H1 (cell line): ENCODE measurements around the gene IZUMO4. TPM values are rescaled to one million over a fixed set of nuclear protein-coding genes. Genes with fewer than 3 reads are reported as not detected.

Experiments
- CTCF ChIA-PET: fragments of 300-600 bp; sonication (Branson Sonifier 250); formaldehyde crosslinking; loops from one replicate; lab custom pipeline; 2021; ENCODE audit not compliant: partially characterized antibody; lab: Charles Lee
- POLR2A ChIA-PET: fragments of 300-600 bp; sonication (Branson Sonifier 250); formaldehyde crosslinking; loops from one replicate; lab custom pipeline; 2021; ENCODE audit warnings: inconsistent platforms; ENCODE audit not compliant: partially characterized antibody; lab: Charles Lee
- DNase-seq, 2 experiments: peaks; one replicate each; pipeline versions ENCODE4 v3.0.0 to v3.0.0-alpha.2; 2010 to 2022; ENCODE audit warnings: low spot score in 2 of 2, low read depth in 1 of 2, mixed read lengths in 1 of 2
- FAIRE-seq: peaks from 2 replicates; lab custom pipeline; 2011; peaks lifted over from hg19 to GRCh38; lab: Jason Lieb, UNC
- H2AFZ ChIP-seq: 2 replicates; pipeline ENCODE4 v1.8.1; 2012; ENCODE audit warnings: low read length, inconsistent platforms
- H2AK5ac ChIP-seq: 2 replicates; pipeline ENCODE4 v1.6.1; 2013; ENCODE audit warnings: low read depth, low read length
- H2BK120ac ChIP-seq: replicated peaks from 2 replicates; pipeline ENCODE3; 2013; ENCODE audit warnings: low read depth, low read length, inconsistent platforms
- H2BK12ac ChIP-seq: 2 replicates; pipeline ENCODE4 v1.6.1; 2013; ENCODE audit warnings: low read depth, low read length
- H2BK15ac ChIP-seq: 2 replicates; pipeline ENCODE4 v1.6.1; 2013; ENCODE audit warnings: low read length
- H2BK20ac ChIP-seq: 2 replicates; pipeline ENCODE4 v1.6.1; 2013; ENCODE audit warnings: low read length
- H2BK5ac ChIP-seq: 2 replicates; pipeline ENCODE4 v1.6.1; 2013; ENCODE audit warnings: low read depth, low read length
- H3K14ac ChIP-seq: 2 replicates; pipeline ENCODE4 v1.6.1; 2013; ENCODE audit warnings: inconsistent platforms; ENCODE audit not compliant: insufficient read length
- H3K18ac ChIP-seq: 2 replicates; pipeline ENCODE4 v1.6.1; 2013; ENCODE audit warnings: low read length; ENCODE audit errors: extremely low read depth
- H3K23ac ChIP-seq: 2 replicates; pipeline ENCODE4 v1.6.1; 2013; ENCODE audit warnings: inconsistent platforms; ENCODE audit not compliant: insufficient read length
- H3K23me2 ChIP-seq: 2 replicates; pipeline ENCODE4 v1.6.1; 2013; ENCODE audit warnings: low read depth, low read length
- H3K27ac ChIP-seq: 2 replicates; pipeline ENCODE4 v1.6.1; 2011; ENCODE audit warnings: low read depth, low read length, inconsistent platforms
- H3K27me3 ChIP-seq, 4 experiments: replicated peaks in 1 of 4; 1 replicate in 1 of 4; 2 replicates in 3 of 4; pipeline versions ENCODE4 v1.6.1 to v1.8.1; 2011 to 2013; ENCODE audit warnings: low read length in 3 of 4, mild to moderate bottlenecking in 3 of 4, inconsistent platforms in 2 of 4, mixed read lengths in 2 of 4, moderate library complexity in 1 of 4; ENCODE audit not compliant: control insufficient read depth in 3 of 4, insufficient read depth in 3 of 4; ENCODE audit errors: extremely low read depth in 1 of 4
- H3K36me3 ChIP-seq, 4 experiments: 2 replicates each; pipeline versions ENCODE4 v1.6.1 to v1.8.1; 2011 to 2013; ENCODE audit warnings: mild to moderate bottlenecking in 4 of 4, low read length in 3 of 4, moderate library complexity in 2 of 4, control low read depth in 1 of 4, inconsistent platforms in 1 of 4; ENCODE audit not compliant: insufficient read depth in 4 of 4, control insufficient read depth in 2 of 4
- H3K4ac ChIP-seq: replicated peaks from 2 replicates; pipeline ENCODE3; 2013; ENCODE audit warnings: low read length, low read depth, mixed read lengths, inconsistent platforms; ENCODE audit not compliant: insufficient read length
- H3K4me1 ChIP-seq, 4 experiments: replicated peaks in 1 of 4; 1 replicate in 1 of 4; 2 replicates in 3 of 4; pipeline versions ENCODE4 v1.6.1 to v1.8.1; 2011 to 2013; ENCODE audit warnings: low read length in 3 of 4, inconsistent platforms in 2 of 4, mixed read lengths in 1 of 4; ENCODE audit not compliant: insufficient read depth in 4 of 4, control insufficient read depth in 3 of 4
- H3K4me2 ChIP-seq, 2 experiments: 2 replicates each; pipeline versions ENCODE4 v1.6.1 to v1.8.1; 2011 to 2013; ENCODE audit warnings: low read depth in 2 of 2, low read length in 2 of 2, control low read depth in 1 of 2, inconsistent platforms in 1 of 2, mild to moderate bottlenecking in 1 of 2; ENCODE audit not compliant: insufficient read depth in 1 of 2
- H3K4me3 ChIP-seq, 4 experiments: fragments of 200-600, 300-600 bp in 1 of 4; sonication (generic), shearing (Covaris generic), sonication (Bioruptor Twin) in 1 of 4; 2 replicates each; pipeline versions ENCODE4 v1.5.1 to v1.8.1; 2011 to 2016; ENCODE audit warnings: low read length in 4 of 4, low read depth in 3 of 4, control low read depth in 2 of 4, inconsistent platforms in 2 of 4, mild to moderate bottlenecking in 2 of 4, mixed read lengths in 1 of 4, moderate library complexity in 1 of 4; ENCODE audit not compliant: insufficient read depth in 2 of 4; ENCODE audit errors: extremely low read depth in 1 of 4
- H3K56ac ChIP-seq: replicated peaks from 2 replicates; pipeline ENCODE3; 2013; ENCODE audit warnings: low read depth, mild to moderate bottlenecking, mixed read lengths, low read length, inconsistent platforms; ENCODE audit not compliant: insufficient read length
- H3K79me1 ChIP-seq: 2 replicates; pipeline ENCODE4 v1.6.1; 2013; ENCODE audit warnings: low read depth, low read length, control low read depth
- H3K79me2 ChIP-seq, 2 experiments: 2 replicates each; pipeline versions ENCODE4 v1.6.1 to v1.8.1; 2012 to 2013; ENCODE audit warnings: low read length in 2 of 2, mild to moderate bottlenecking in 2 of 2, inconsistent platforms in 1 of 2; ENCODE audit not compliant: insufficient read depth in 2 of 2, control insufficient read depth in 1 of 2
- H3K9ac ChIP-seq, 4 experiments: replicated peaks in 1 of 4; 1 replicate in 1 of 4; 2 replicates in 3 of 4; pipeline versions ENCODE4 v1.6.1 to v1.8.1; 2011 to 2013; ENCODE audit warnings: low read depth in 3 of 4, low read length in 3 of 4, control low read depth in 2 of 4, mild to moderate bottlenecking in 2 of 4, moderate library complexity in 2 of 4, inconsistent platforms in 1 of 4; ENCODE audit errors: extremely low read depth in 1 of 4
- H3K9me3 ChIP-seq, 2 experiments: 2 replicates each; pipeline versions ENCODE4 v1.6.1 to v1.8.1; 2012 to 2013; ENCODE audit warnings: mild to moderate bottlenecking in 2 of 2, moderate library complexity in 2 of 2, control low read depth in 1 of 2, inconsistent platforms in 1 of 2, low read depth in 1 of 2, low read length in 1 of 2, mixed read lengths in 1 of 2; ENCODE audit not compliant: insufficient read depth in 2 of 2
- H4K20me1 ChIP-seq, 2 experiments: replicated peaks in 1 of 2; 2 replicates each; pipeline versions ENCODE3 to v1.8.1; 2011 to 2013; ENCODE audit warnings: inconsistent platforms in 2 of 2, low read length in 2 of 2, mild to moderate bottlenecking in 1 of 2; ENCODE audit not compliant: insufficient read depth in 2 of 2, control insufficient read depth in 1 of 2
- H4K5ac ChIP-seq: 2 replicates; pipeline ENCODE4 v1.6.1; 2013; ENCODE audit warnings: low read length, low read depth, mixed read lengths, inconsistent platforms; ENCODE audit not compliant: insufficient read length
- H4K8ac ChIP-seq: 2 replicates; pipeline ENCODE4 v1.8.0; 2013; ENCODE audit warnings: mild to moderate bottlenecking, moderate library complexity, low read length, inconsistent platforms; ENCODE audit not compliant: insufficient read depth; ENCODE audit errors: extremely low read depth
- H4K91ac ChIP-seq: replicated peaks from 2 replicates; pipeline ENCODE3; 2013; ENCODE audit warnings: low read length, mixed read lengths, inconsistent platforms; ENCODE audit not compliant: insufficient read length
- BCL11A ChIP-seq, 2 experiments: IDR thresholded peaks; one replicate each; pipeline ENCODE4 v1.6.1; 2011; ENCODE audit warnings: low read depth in 2 of 2, low read length in 2 of 2, mild to moderate bottlenecking in 2 of 2
- CHD1 ChIP-seq: IDR thresholded peaks from 2 replicates; pipeline ENCODE4 v1.6.1; 2012; ENCODE audit warnings: low read depth, low read length, improper control_type of control experiment
- E2F6 ChIP-seq: IDR thresholded peaks from 2 replicates; pipeline ENCODE4 v1.6.1; 2012; ENCODE audit warnings: inconsistent platforms
- GTF2F1 ChIP-seq: IDR thresholded peaks from 2 replicates; pipeline ENCODE4 v1.6.1; 2012; ENCODE audit warnings: low read depth, low read length, improper control_type of control experiment, borderline replicate concordance
- JUND ChIP-seq: IDR thresholded peaks from 2 replicates; pipeline ENCODE4 v1.6.1; 2011; ENCODE audit warnings: mild to moderate bottlenecking, improper control_type of control experiment, low read length
- NANOG ChIP-seq: IDR thresholded peaks from 2 replicates; pipeline ENCODE4 v1.6.1; 2011; ENCODE audit warnings: low read length, low read depth, mild to moderate bottlenecking, inconsistent platforms; ENCODE audit not compliant: insufficient read depth, poor library complexity, severe bottlenecking
- POLR2AphosphoS5 ChIP-seq: IDR thresholded peaks from 2 replicates; pipeline ENCODE4 v1.6.1; 2011; ENCODE audit warnings: low read depth, low read length
- RBBP5 ChIP-seq: IDR thresholded peaks from 2 replicates; pipeline ENCODE4 v1.7.1; 2012; ENCODE audit warnings: low read depth, mild to moderate bottlenecking, inconsistent platforms, low read length, moderate library complexity, borderline replicate concordance
- SIN3A ChIP-seq, 2 experiments: IDR thresholded peaks in 1 of 2; conservative IDR thresholded peaks in 1 of 2; 2 replicates each; pipeline ENCODE4 v1.6.1; 2011 to 2012; ENCODE audit warnings: low read length in 2 of 2, improper control_type of control experiment in 1 of 2, low read depth in 1 of 2, mild to moderate bottlenecking in 1 of 2
- SP2 ChIP-seq: IDR thresholded peaks from 2 replicates; pipeline ENCODE4 v1.6.1; 2012; ENCODE audit warnings: mild to moderate bottlenecking, low read length, inconsistent platforms
- WGBS, 2 experiments: shearing (Covaris generic) in 1 of 2; methylation state at CpG; one replicate each; pipeline versions ENCODE4 v1.1.6 to v1.1.7; 2013 to 2015; ENCODE audit warnings: low lambda C conversion rate in 2 of 2, mixed read lengths in 2 of 2, inconsistent platforms in 1 of 2, low coverage in 1 of 2, missing lambda C conversion rate in 1 of 2; ENCODE audit not compliant: insufficient replicate concordance in 2 of 2, insufficient coverage in 1 of 2, insufficient read length in 1 of 2; ENCODE audit errors: extremely low coverage in 1 of 2, missing lambda C conversion rate in 1 of 2; 5-methylcytosine and 5-hydroxymethylcytosine counted together
- polyA plus RNA-seq, 7 experiments: library from polyadenylated mRNA; depleted of rRNA in 3 of 7; stranded (reverse) in 5 of 7; unstranded in 2 of 7; fragments of >200 nt in 5 of 7; fragments of 200-250 nt in 2 of 7; gene quantifications; 1 replicate in 5 of 7; 2 replicates in 1 of 7; 4 replicates in 1 of 7; pipeline versions ENCODE4 v1.2.1 to v1.2.3, GENCODE V29; 2011 to 2013; ENCODE audit warnings: missing spikeins in 2 of 7, mixed read lengths in 2 of 7
- total RNA-seq: library from RNA; stranded (reverse); fragmentation: NEBNext Ultra II Directional; extraction: Animal tissue kit (Norgen Biotek cat#: 25700); gene quantifications from 2 replicates; pipeline ENCODE4 v1.2.1, GENCODE V29; 2021

IZUMO4 gene
- total and polyA plus RNA-seq, 2 of the 8 experiments (the other 6 are each of a cell fraction or from before 2014, with no cell fraction given), result 1.8 to 1.9 TPM

GRCh38 chr19:2057484-2058469, 38.9 kb upstream of the IZUMO4 start:
- Histone ChIP-seq H4K91ac (peak overlapping the region; percentile 97), H2BK12ac (peak overlapping the region; percentile 75), H3K27ac (0 out of 2 replicates have a peak overlapping the region, but pooled peaks have one; percentile 51), H3K4me2 (no peak overlapping the region), H3K27me3 (no peaks in the 10 kb centered on the region), H3K56ac (no peak overlapping the region), H3K18ac (peak overlapping the region; percentile 32), H3K14ac (no peak overlapping the region), H3K23me2 (peaks cover 5% of the 10 kb centered on the region; the same call in 1 of the 2 replicates), H2AK5ac (peak overlapping the region; percentile 75; the same call in 1 of the 2 replicates), H2BK20ac (peak overlapping the region; percentile 95), H2BK5ac (peak overlapping the region; percentile 87; the same call in 1 of the 2 replicates), H3K9me3 (no peaks in the 10 kb centered on the region), H4K20me1 (no peaks in the 10 kb centered on the region), H3K9ac (no peak overlapping the region; a peak in 1 of 7 replicates), H3K79me1 (no peaks in the 10 kb centered on the region), H3K4ac (no peak overlapping the region), H3K23ac (no peak overlapping the region), H3K4me3 (no peak overlapping the region), H3K36me3 (no peaks in the 10 kb centered on the region), H4K8ac (peak overlapping the region; percentile 91), H3K4me1 (peaks cover 4 to 32% (median 24%) of the 10 kb centered on the region in 4 experiments), H3K79me2 (no peaks in the 10 kb centered on the region), H2BK15ac (peak overlapping the region; percentile 72; the same call in 1 of the 2 replicates), H4K5ac (peak overlapping the region; percentile 21), H2AFZ (no peak overlapping the region), H2BK120ac (peak overlapping the region; percentile 15)
- CTCF ChIA-PET, result interaction anchor here (0.7 to 3.2 kb wide), 5 partner anchors 11 to 38 kb away, joined by 3 to 16 read pairs (median 4); no protein-coding TSS in a partner anchor
- no peak for FAIRE-seq
- 86% methylated on average over 21 of the region's 23 CpGs; no CpG with 5 or more reads in 1 of the 2 experiments for WGBS, 2 experiments
- no peak for DNase-seq
- POLR2A ChIA-PET, result interaction anchor here (1.0 to 22.2 kb wide), 5 partner anchors 9 to 212 kb away, joined by 3 to 524 read pairs (median 4); no protein-coding TSS in a partner anchor
- TF ChIP-seq BCL11A (IDR thresholded peaks at IDR 0.05; ENCODE audit: low read depth in 2 of 2, low read length in 2 of 2) (no peak), CHD1 (no peak), POLR2AphosphoS5 (no peak), SP2 (no peak), RBBP5 (no peak), NANOG (no peak), JUND (no peak), E2F6 (no peak), GTF2F1 (no peak), SIN3A (conservative IDR thresholded peaks at IDR 0.05 in 1 of 2, IDR thresholded peaks at IDR 0.05 in 1 of 2; ENCODE audit: low read depth in 1 of 2, low read length in 2 of 2) (no peak)
